Muscle of leg (tissue), 11 donors: ENCODE measurements around the gene SLC7A4. TPM values are rescaled to one million over a fixed set of nuclear protein-coding genes. Genes with fewer than 3 reads are reported as not detected.
"Not testable (repeated sequence)": the region's sequence is repeated elsewhere in the genome, so short reads cannot be mapped to it uniquely, and the experiment has no call there.

ENCODE experiments used
- DNase-seq: peaks from one replicate; pipeline ENCODE4 v3.0.0; 2013
- H3K27ac ChIP-seq: one replicate; pipeline ENCODE4 v1.5.1; 2013; ENCODE audit warnings: mild to moderate bottlenecking, low read length, control low read depth
- H3K27me3 ChIP-seq: one replicate; pipeline ENCODE4 v1.6.1; 2013; ENCODE audit warnings: low read length; ENCODE audit not compliant: control insufficient read depth, insufficient read depth
- H3K36me3 ChIP-seq: one replicate; pipeline ENCODE4 v1.6.1; 2013; ENCODE audit warnings: low read length; ENCODE audit not compliant: control insufficient read depth, insufficient read depth
- H3K4me1 ChIP-seq: one replicate; pipeline ENCODE4 v1.6.1; 2013; ENCODE audit warnings: low read length; ENCODE audit not compliant: control insufficient read depth, insufficient read depth
- H3K4me3 ChIP-seq: one replicate; pipeline ENCODE4 v1.5.1; 2013; ENCODE audit warnings: low read length, control low read depth
- H3K9me3 ChIP-seq: replicated peaks from 2 replicates; pipeline ENCODE4 v1.6.1; 2013; ENCODE audit warnings: low read depth, low read length; ENCODE audit not compliant: control insufficient read depth
- WGBS: methylation state at CpG from one replicate; pipeline ENCODE4 v1.1.5; 2013; ENCODE audit warnings: missing lambda C conversion rate; ENCODE audit not compliant: insufficient coverage; 5-methylcytosine and 5-hydroxymethylcytosine counted together
- polyA plus RNA-seq, 8 donors: library from polyadenylated mRNA; unstranded; fragments of 120-200 nt; gene quantifications; one replicate each; pipeline versions ENCODE4 v1.2.1 to v1.2.3, GENCODE V29; 2013; ENCODE audit warnings: inconsistent platforms in 1 of 8, low replicate concordance in 1 of 8; ENCODE audit not compliant: insufficient read length in 8 of 8, insufficient read depth in 1 of 8
- total RNA-seq: library from RNA; stranded (reverse); fragments of 120-200 nt; gene quantifications from one replicate; pipeline ENCODE4 v1.2.4, GENCODE V29; 2013

SLC7A4 gene
- total and polyA plus RNA-seq, 9 donors = 0.13 to 2.5 (median 0.89) TPM

- not testable (repeated sequence) for DNase-seq, H3K27ac ChIP-seq, H3K36me3 ChIP-seq, H3K4me1 ChIP-seq, H3K27me3 ChIP-seq, H3K4me3 ChIP-seq, H3K9me3 ChIP-seq
- WGBS = 84% methylated on average over 8 of the region's 11 CpGs
Measured at GRCh38 chr22:21064425-21064824, 32.1 kb upstream of the SLC7A4 start.

DNA sequence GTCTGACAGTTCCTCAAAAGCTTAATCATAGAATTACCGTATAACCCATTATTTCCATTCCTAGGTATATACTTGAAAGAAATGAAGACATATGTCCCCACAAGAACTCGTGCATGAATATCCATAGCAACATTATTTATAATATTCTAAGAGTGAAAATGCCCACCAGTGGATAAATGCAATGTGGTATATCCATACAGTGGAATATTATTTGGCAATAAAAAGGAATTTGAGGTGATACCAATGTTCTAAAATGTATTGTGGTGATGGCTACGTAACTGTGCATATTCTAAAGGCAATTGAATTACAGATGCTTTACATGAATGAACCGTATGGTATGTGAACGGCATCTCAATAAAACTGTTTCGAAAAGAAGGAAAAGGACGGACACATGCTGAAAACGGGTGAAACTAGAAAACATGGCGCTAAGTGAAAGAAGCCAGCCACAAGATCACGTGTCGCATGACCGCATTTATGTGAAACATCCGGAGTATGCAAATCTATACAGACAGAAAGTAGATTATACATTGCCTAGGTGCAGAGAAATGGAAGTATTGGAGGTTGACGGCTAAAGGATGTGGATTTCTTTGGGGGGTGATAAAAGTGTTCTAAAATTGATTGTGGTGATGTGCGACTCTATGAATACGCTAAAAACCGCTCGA is 29.4 kb upstream of the SLC7A4 start:
- not testable (repeated sequence) for H3K36me3 ChIP-seq, DNase-seq, H3K27me3 ChIP-seq, H3K4me3 ChIP-seq, H3K9me3 ChIP-seq, H3K4me1 ChIP-seq, H3K27ac ChIP-seq
- 95% methylated on average over 8 of the region's 18 CpGs for WGBS

- not testable (repeated sequence) for H3K4me1 ChIP-seq, H3K9me3 ChIP-seq, DNase-seq, H3K4me3 ChIP-seq, H3K27me3 ChIP-seq, H3K36me3 ChIP-seq, H3K27ac ChIP-seq
- WGBS = no CpG with 5 or more reads among the region's 8 CpGs
Measured at GRCh38 chr22:21060363-21060762, 28.0 kb upstream of the SLC7A4 start.

- no peak overlapping the region for H3K4me3 ChIP-seq
- no peaks in the 10 kb centered on the region for H3K36me3 ChIP-seq
- peaks cover 2% of the 10 kb centered on the region for H3K27me3 ChIP-seq
- no peaks in the 10 kb centered on the region for H3K9me3 ChIP-seq
- WGBS = 34% methylated on average over 6 of the region's 7 CpGs
- H3K27ac ChIP-seq = no peak overlapping the region
- no peak for DNase-seq
- H3K4me1 ChIP-seq = no peaks in the 10 kb centered on the region
Measured at GRCh38 chr22:21055880-21056319, 23.5 kb upstream of the SLC7A4 start.

DNA sequence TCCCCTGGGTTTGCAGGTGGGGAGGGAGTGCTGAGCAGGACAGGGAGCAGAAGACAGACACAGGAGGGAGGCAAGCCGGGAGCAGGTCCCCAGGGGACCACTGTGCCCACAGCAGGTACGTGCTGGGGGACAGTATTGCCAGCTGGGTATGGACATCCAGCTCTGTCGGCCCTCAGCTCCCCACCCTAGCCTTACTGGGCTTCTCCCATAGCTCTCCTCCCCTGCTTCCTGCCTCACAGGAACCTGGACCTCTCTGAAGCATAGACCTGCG is 23.1 kb upstream of the SLC7A4 start:
- Histone ChIP-seq H3K36me3 (no peaks in the 10 kb centered on the region), H3K4me3 (no peak overlapping the region), H3K4me1 (no peaks in the 10 kb centered on the region), H3K27me3 (peaks cover 2% of the 10 kb centered on the region), H3K9me3 (no peaks in the 10 kb centered on the region), H3K27ac (no peak overlapping the region)
- no peak for DNase-seq
- WGBS = 52% methylated on average over 4 of the region's 4 CpGs

- WGBS = 65% methylated on average over 11 of the region's 11 CpGs
- H3K27ac ChIP-seq = no peak overlapping the region
- no peak overlapping the region for H3K4me3 ChIP-seq
- H3K4me1 ChIP-seq = no peaks in the 10 kb centered on the region
- no peaks in the 10 kb centered on the region for H3K9me3 ChIP-seq
- H3K27me3 ChIP-seq = peaks cover 2% of the 10 kb centered on the region
- no peaks in the 10 kb centered on the region for H3K36me3 ChIP-seq
- no peak for DNase-seq
Measured at GRCh38 chr22:21054714-21055563, 22.6 kb upstream of the SLC7A4 start.

- 80% methylated on average over 13 of the region's 15 CpGs for WGBS
- no peaks in the 10 kb centered on the region for H3K9me3 ChIP-seq
- H3K4me1 ChIP-seq = no peaks in the 10 kb centered on the region
- H3K27me3 ChIP-seq = peaks cover 2% of the 10 kb centered on the region
- no peaks in the 10 kb centered on the region for H3K36me3 ChIP-seq
- no peak overlapping the region for H3K4me3 ChIP-seq
- DNase-seq = no peak
- H3K27ac ChIP-seq = no peak overlapping the region
Measured at GRCh38 chr22:21054046-21054713, 21.8 kb upstream of the SLC7A4 start.

GRCh38 chr22:21052715-21053459 is 20.5 kb upstream of the SLC7A4 start:
- DNase-seq = no peak
- Histone ChIP-seq H3K27me3 (peaks cover 2% of the 10 kb centered on the region), H3K9me3 (no peaks in the 10 kb centered on the region), H3K4me3 (no peak overlapping the region), H3K27ac (no peak overlapping the region), H3K36me3 (no peaks in the 10 kb centered on the region), H3K4me1 (no peaks in the 10 kb centered on the region)
- WGBS = 74% methylated on average over 8 of the region's 8 CpGs

DNA sequence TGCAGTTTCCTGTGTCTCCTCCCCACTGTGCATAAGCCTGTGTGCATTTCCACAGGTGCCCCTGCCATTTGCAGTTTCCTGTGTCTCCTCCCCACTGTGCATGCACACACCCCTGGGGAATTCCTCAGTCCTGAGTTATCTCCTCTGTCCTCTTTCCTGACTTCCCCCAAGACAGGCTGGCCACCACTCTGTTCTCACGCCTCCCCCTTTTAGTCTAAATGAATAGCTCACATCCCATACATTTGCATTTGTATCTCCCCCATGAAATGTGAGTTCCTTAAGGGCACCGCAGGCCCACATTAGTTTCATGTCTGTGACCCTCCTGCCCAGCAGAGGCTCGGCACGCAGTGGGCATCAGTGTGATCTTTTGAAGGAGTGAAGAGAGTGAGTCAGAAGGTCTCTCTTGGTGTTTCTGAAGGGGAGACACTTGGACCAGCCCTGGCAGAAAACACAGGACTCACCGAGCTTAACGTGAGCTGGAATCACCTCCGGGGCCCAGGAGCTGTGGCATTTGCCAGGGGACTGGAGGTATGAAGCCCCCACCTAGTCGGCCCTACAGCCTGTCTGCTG is 19.6 kb upstream of the SLC7A4 start:
- H3K4me3 ChIP-seq = no peak overlapping the region
- H3K4me1 ChIP-seq = no peaks in the 10 kb centered on the region
- no peaks in the 10 kb centered on the region for H3K9me3 ChIP-seq
- no peak for DNase-seq
- 35% methylated on average over 6 of the region's 8 CpGs for WGBS
- peaks cover 2% of the 10 kb centered on the region for H3K27me3 ChIP-seq
- no peak overlapping the region for H3K27ac ChIP-seq
- no peaks in the 10 kb centered on the region for H3K36me3 ChIP-seq
